Stimulated activated CD4-positive, alpha-beta T cell treated with anti-CD3 and anti-CD28 coated beads, Interleukin-1b, Interleukin-23, amount 100 ng/mL, for 4 hours (primary cell): ENCODE measurements around the gene ATP1A2.
"Not testable (repeated sequence)": the region's sequence is repeated elsewhere in the genome, so short reads cannot be mapped to it uniquely, and the experiment has no call there.

ENCODE experiments used
- DNase-seq, 2 donors: peaks; one replicate each; pipeline ENCODE4 v3.0.0-alpha.2; 2020; ENCODE audit warnings: low read depth in 2 of 2

The ATP1A2 gene

GRCh38 chr1:160101037-160101716 is 14.4 kb upstream of the ATP1A2 start:
- peak; percentile 64 to 67 for DNase-seq

GRCh38 chr1:160101717-160102522 is 13.6 kb upstream of the ATP1A2 start:
- no peak for DNase-seq

GRCh38 chr1:160103658-160104408 is 11.7 kb upstream of the ATP1A2 start:
- no peak for DNase-seq

- DNase-seq, result no peak
Measured at GRCh38 chr1:160104486-160104885, 11.1 kb upstream of the ATP1A2 start.

- no peak for DNase-seq
Measured at GRCh38 chr1:160105155-160105554, 10.4 kb upstream of the ATP1A2 start.

GRCh38 chr1:160107512-160107911 is 8.0 kb upstream of the ATP1A2 start:
- DNase-seq, result no peak

- DNase-seq, result peak in 1 of 2 donors; percentile 27
Measured at GRCh38 chr1:160108888-160109662, 6.5 kb upstream of the ATP1A2 start.

- DNase-seq, result no peak
Measured at GRCh38 chr1:160109686-160110085, 5.9 kb upstream of the ATP1A2 start.

GRCh38 chr1:160111462-160111861 is 4.1 kb upstream of the ATP1A2 start:
- DNase-seq, result not testable (repeated sequence)

- DNase-seq, result no peak
Measured at GRCh38 chr1:160112357-160112756, 3.2 kb upstream of the ATP1A2 start.

- no peak for DNase-seq
Measured at GRCh38 chr1:160113407-160113806, 2.2 kb upstream of the ATP1A2 start.

GRCh38 chr1:160114085-160114484 is 1.5 kb upstream of the ATP1A2 start:
- no peak for DNase-seq

- DNase-seq, result no peak
Measured at GRCh38 chr1:160116283-160117147, 956 bp downstream of the ATP1A2 start.

GRCh38 chr1:160117300-160117699 is 1.7 kb downstream of the ATP1A2 start:
- DNase-seq, result no peak

- DNase-seq, result no peak
Measured at GRCh38 chr1:160117709-160118183, 2.2 kb downstream of the ATP1A2 start.

- DNase-seq, result no peak
Measured at GRCh38 chr1:160118928-160119327, 3.4 kb downstream of the ATP1A2 start.

GRCh38 chr1:160120797-160121196 is 5.2 kb downstream of the ATP1A2 start:
- DNase-seq, result no peak

GRCh38 chr1:160121388-160121787 is 5.8 kb downstream of the ATP1A2 start:
- DNase-seq, result no peak

GRCh38 chr1:160122978-160123495 is 7.5 kb downstream of the ATP1A2 start:
- no peak for DNase-seq

- no peak for DNase-seq
Measured at GRCh38 chr1:160123726-160124125, 8.2 kb downstream of the ATP1A2 start.
